Esophagus (tissue), 2 donors: ENCODE measurements around the gene IGSF3. TPM values are rescaled to one million over a fixed set of nuclear protein-coding genes. Genes with fewer than 3 reads are reported as not detected.
"Not testable (repeated sequence)": the region's sequence is repeated elsewhere in the genome, so short reads cannot be mapped to it uniquely, and the experiment has no call there.

ENCODE experiments used
- H3K27ac ChIP-seq, 2 donors: one replicate each; pipeline ENCODE4 v1.5.1; 2013; ENCODE audit warnings: low read depth in 2 of 2, mild to moderate bottlenecking in 2 of 2, inconsistent platforms in 1 of 2, low read length in 1 of 2, moderate library complexity in 1 of 2
- H3K27me3 ChIP-seq, 2 donors: one replicate each; pipeline ENCODE4 v1.6.1; 2013; ENCODE audit warnings: low read length in 2 of 2, control low read depth in 1 of 2, mild to moderate bottlenecking in 1 of 2; ENCODE audit not compliant: insufficient read depth in 2 of 2, control insufficient read depth in 1 of 2
- H3K36me3 ChIP-seq, 2 donors: one replicate each; pipeline ENCODE4 v1.6.1; 2013; ENCODE audit warnings: low read length in 1 of 2; ENCODE audit not compliant: control insufficient read depth in 2 of 2, insufficient read depth in 2 of 2
- H3K4me1 ChIP-seq, 2 donors: one replicate each; pipeline ENCODE4 v1.6.1; 2013; ENCODE audit warnings: low read length in 1 of 2; ENCODE audit not compliant: control insufficient read depth in 2 of 2, insufficient read depth in 2 of 2
- H3K4me3 ChIP-seq, 2 donors: one replicate each; pipeline ENCODE4 v1.5.1; 2013; ENCODE audit warnings: low read length in 2 of 2, mild to moderate bottlenecking in 2 of 2, low read depth in 1 of 2, moderate library complexity in 1 of 2
- H3K9me3 ChIP-seq, 2 donors: one replicate each; pipeline ENCODE4 v1.6.1; 2013; ENCODE audit warnings: mild to moderate bottlenecking in 2 of 2, low read depth in 1 of 2, low read length in 1 of 2, moderate library complexity in 1 of 2; ENCODE audit not compliant: control insufficient read depth in 2 of 2, insufficient read depth in 1 of 2
- WGBS, 2 donors: extraction: QIAGEN DNeasy Blood & Tissue Kit; methylation state at CpG; one replicate each; pipeline ENCODE4 v1.1.7; 2013; 5-methylcytosine and 5-hydroxymethylcytosine counted together
- polyA plus RNA-seq, 2 donors: library from polyadenylated mRNA; stranded (reverse); fragments of 200-250 nt; gene quantifications; one replicate each; pipeline ENCODE4 v1.2.3, GENCODE V29; 2013
- donor health status: healthy with polysubstance abuse.
- donor health status: Bipolar disorder and iron deficiency.

The IGSF3 gene
- polyA plus RNA-seq, 2 donors: 11.0 to 15.5 TPM

DNA sequence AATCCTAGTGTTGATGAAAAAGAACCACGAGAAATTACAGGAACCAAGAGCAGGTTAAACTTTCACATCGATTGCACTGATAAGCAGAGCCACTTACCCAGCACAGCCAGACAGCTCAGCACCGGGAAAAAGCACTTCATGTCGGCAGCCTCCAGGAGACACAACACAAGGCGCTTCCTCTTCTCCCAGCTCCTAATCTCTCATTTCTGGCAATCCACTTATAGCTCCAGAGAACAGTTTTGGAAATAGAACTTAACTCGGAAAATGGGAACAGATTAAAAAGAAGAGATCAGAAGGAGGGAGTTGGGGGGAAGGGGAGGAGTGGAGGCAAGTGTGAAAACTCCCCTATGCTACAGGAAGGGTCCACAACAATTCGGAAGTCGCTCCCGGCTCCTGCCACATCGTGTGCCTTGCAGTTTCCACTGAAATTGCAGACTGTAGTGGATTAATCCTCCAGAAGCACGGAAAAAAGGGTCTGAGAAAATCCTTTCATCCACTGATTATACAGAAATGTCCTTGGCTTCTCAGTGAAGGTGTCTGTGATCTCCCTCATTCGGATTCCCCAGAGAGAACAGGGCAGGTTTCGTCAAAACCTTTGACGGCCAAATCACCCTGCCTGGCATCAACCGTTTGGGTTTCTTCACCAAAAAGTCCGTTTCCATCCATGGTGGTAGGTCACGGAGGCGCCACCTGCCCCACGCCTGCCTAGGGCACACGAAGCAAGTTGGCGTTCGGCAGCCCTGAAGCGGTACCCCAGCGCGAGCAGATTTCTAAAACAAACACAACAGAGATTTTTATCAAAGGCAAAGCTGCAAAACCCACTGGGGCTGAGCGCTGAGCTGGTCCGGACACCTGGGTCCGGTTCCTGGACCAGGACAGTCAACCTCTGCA lies 1.1 kb downstream of the IGSF3 start:
- Histone ChIP-seq H3K4me1 (peaks cover 0 to 17% of the 10 kb centered on the region in 2 donors), H3K27me3 (no peaks in the 10 kb centered on the region), H3K9me3 (no peaks in the 10 kb centered on the region), H3K4me3 (peak overlapping the region; percentile 63 to 77), H3K36me3 (no peaks in the 10 kb centered on the region), H3K27ac (peak overlapping the region; percentile 60 to 65)
- WGBS, 2 donors: 7 to 9% methylated on average over 28 of the region's 28 CpGs

DNA sequence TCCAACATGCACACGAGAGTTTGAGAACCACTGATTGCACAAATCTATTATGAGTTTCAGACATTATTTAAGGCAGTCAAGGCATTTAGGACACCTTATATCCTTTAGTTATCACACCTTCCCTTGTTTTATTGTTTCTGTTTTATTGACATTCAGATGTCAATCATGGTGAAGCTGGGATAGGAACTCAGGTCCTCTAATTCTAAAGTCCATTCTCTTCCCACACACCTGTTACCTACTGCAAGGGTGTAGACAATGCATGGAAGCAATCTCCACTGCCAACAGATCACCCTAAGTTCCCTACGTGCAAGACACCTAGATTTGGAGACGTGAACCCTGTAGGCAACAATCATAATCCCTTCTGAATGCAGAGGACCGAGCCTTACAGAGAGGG lies 2.6 kb downstream of the IGSF3 start:
- peak overlapping the region in 1 of 2 donors; percentile 77 for H3K4me3 ChIP-seq
- no peaks in the 10 kb centered on the region for H3K9me3 ChIP-seq
- H3K27me3 ChIP-seq: no peaks in the 10 kb centered on the region

DNA sequence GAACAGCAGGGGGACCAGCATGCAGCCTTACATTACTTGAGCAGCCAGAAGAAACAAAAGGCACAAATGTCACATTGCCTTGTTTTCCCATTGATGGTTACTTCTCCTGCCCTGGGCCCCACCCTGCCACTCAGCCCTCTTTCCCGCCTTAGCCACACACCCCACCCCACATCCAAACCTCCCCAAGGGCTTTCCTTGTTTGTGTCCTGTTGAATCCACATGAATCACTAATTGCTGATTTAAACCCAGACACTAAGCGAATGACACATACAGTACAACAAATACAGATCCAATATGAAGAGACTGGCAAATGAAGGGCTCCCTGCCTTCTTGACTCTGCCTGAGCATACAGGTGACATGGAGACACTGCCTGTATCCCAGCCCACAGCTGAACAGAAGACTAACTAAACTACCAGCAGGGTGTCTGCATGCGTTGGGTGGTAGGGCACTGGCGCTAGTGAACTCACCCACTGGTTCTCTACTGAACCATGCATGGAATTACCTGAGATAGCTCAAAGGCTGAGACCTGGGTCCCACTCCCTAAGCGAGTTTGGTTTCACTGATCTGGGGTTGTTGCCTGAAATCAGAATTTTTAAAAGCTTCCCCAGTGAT lies 3.1 kb downstream of the IGSF3 start:
- Histone ChIP-seq H3K27ac (peak overlapping the region in 1 of 2 donors; percentile 15), H3K9me3 (no peaks in the 10 kb centered on the region), H3K4me1 (peaks cover 0 to 17% of the 10 kb centered on the region in 2 donors), H3K27me3 (no peaks in the 10 kb centered on the region), H3K36me3 (no peaks in the 10 kb centered on the region), H3K4me3 (peak overlapping the region; percentile 5 to 30)
- WGBS, 2 donors: 66 to 80% methylated on average over 5 of the region's 5 CpGs

More for the DNA sequence above, 2.6 kb downstream of the IGSF3 start:
- WGBS, 2 donors: 51 to 60% methylated on average over 4 of the region's 4 CpGs
- Histone ChIP-seq H3K27ac (no peak overlapping the region), H3K4me1 (peaks cover 0 to 17% of the 10 kb centered on the region in 2 donors), H3K36me3 (no peaks in the 10 kb centered on the region)

DNA sequence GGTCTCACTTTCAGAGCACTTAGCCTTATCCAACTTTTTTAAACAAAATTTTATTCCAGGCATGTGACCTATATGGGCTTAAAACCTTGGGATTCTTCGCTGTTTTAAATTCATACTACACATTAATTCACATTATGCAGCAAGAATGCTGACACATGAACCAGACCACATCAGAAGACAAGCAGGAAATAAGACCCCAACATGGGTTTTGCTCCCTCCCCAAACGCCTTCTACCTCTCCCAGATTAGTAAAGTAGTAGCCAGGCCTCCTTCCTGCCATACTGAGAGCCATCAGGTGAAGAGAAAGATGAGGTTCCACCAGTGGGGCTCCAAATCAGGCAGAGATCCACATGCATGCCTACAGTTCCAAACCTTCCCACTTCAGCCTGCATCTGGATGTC lies 3.7 kb downstream of the IGSF3 start:
- Histone ChIP-seq H3K4me1 (peaks cover 0 to 17% of the 10 kb centered on the region in 2 donors), H3K27me3 (no peaks in the 10 kb centered on the region), H3K9me3 (no peaks in the 10 kb centered on the region), H3K4me3 (no peak overlapping the region), H3K27ac (no peak overlapping the region), H3K36me3 (no peaks in the 10 kb centered on the region)
- WGBS, 2 donors: 79 to 83% methylated on average over 2 of the region's 2 CpGs

DNA sequence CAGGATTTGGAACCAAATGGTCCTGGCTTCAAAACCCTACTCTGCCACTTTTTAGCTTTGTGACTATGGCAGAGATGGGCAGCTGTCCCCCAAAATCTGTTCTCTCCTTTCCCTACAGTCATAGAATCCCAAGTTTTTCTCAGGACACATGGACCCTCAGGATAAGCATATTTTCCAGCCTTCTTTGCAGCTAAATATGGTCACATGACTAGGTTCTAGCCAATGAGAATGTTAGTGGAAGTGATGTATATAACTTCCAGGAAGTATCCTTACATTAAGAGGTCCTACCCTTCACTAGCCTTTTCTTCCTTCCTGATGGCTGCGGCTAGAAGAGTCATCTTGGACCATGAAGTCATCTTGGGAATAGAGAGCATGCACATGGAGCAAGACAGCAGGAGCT lies 5.9 kb downstream of the IGSF3 start:
- 91 to 100% methylated on average over 1 of the region's 1 CpG for WGBS, 2 donors

DNA sequence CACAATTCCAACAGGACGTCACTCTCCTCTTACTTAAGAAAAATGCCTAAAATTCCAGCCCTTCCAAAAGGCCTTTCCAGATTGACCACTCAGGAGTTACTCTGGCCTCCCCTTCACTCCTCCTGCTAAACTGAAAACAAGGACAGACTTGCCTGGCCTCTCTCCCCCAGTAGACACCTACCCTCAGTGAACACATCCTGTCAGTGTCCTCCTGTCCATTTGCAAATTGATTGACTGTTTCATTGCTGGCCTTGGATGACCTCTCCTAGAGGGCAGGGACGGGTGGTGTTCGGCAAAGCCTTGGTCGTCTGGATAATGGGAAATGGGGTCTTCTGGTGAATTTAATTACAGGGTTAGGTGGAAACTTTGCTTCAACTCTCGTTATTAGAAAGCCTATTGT lies 8.9 kb downstream of the IGSF3 start:
- WGBS, 2 donors: 80 to 86% methylated on average over 5 of the region's 5 CpGs
- not testable (repeated sequence) for H3K9me3 ChIP-seq, H3K4me3 ChIP-seq, H3K36me3 ChIP-seq, H3K4me1 ChIP-seq, H3K27me3 ChIP-seq
- peak overlapping the region in 1 of 2 donors; percentile 13 for H3K27ac ChIP-seq

More for the DNA sequence above, 5.9 kb downstream of the IGSF3 start:
- Histone ChIP-seq H3K4me3 (no peak overlapping the region), H3K27me3 (no peaks in the 10 kb centered on the region), H3K4me1 (peaks cover 0 to 17% of the 10 kb centered on the region in 2 donors), H3K27ac (no peak overlapping the region), H3K9me3 (no peaks in the 10 kb centered on the region), H3K36me3 (no peaks in the 10 kb centered on the region)

DNA sequence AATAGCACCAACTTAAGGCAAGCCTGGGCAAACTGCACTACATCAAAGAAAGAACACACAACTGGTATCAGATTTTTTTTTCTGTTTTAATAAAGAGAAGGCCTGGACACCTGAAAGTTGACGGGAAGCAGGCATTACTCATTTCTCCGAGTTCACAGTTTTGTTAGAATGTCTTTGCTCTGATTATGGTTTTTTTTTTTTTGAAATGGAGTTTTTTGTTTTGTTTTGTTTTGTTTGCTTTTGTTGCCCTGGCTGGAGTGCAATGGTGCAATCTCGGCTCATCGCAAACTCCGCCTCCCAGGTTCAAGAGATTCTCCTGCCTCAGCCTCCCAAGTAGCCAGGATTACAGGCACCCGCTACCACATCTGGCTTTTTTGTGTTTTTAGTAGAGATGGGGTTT lies 9.7 kb downstream of the IGSF3 start:
- not testable (repeated sequence) for H3K36me3 ChIP-seq, H3K4me3 ChIP-seq, H3K27ac ChIP-seq, H3K9me3 ChIP-seq, H3K27me3 ChIP-seq, H3K4me1 ChIP-seq
- WGBS, 2 donors: 71 to 82% methylated on average over 6 of the region's 6 CpGs

DNA sequence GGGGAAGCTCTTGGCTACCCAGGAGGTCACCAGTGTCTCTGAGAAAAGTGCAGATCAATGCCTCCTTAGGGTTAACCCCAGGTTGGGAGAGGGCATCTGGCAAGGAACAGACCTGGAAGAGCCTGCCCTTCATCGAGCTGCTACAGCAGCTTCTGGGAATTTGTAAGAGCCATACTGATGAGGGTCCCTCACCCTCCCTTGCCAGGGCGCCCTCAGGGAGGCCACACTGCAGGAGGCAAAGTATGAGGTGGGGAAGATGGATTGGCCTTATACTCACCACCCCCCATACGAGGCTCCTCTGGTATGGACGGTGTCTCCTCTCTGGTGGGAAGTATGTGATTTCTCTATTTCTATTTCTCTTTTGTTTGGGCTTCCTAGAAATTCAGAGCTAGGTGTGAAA lies 13.2 kb downstream of the IGSF3 start:
- Histone ChIP-seq H3K9me3 (no peaks in the 10 kb centered on the region), H3K27ac (no peak overlapping the region), H3K4me3 (no peak overlapping the region), H3K27me3 (no peaks in the 10 kb centered on the region), H3K36me3 (no peaks in the 10 kb centered on the region), H3K4me1 (no peaks in the 10 kb centered on the region)
- WGBS, 2 donors: 79 to 85% methylated on average over 4 of the region's 4 CpGs

DNA sequence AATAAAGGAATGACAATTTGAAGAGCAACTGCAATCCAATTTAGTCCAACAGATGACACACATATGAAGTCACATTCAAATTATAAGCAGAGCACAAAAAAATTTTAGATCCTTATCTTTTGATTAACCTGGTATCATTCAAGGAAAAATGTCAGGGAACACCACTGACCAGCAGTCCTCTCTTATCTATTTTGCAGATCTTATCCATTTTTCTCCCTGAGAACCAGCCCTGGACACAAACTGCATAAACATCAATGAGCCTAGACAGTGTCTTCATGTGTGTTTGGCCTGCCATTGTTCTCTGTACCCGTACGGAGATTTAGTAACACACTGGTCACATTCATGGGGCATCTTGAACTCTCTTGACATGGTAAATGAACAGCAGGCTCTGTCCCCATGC lies 14.9 kb downstream of the IGSF3 start:
- 90 to 92% methylated on average over 2 of the region's 2 CpGs for WGBS, 2 donors
- H3K4me3 ChIP-seq, H3K4me1 ChIP-seq, H3K9me3 ChIP-seq, H3K36me3 ChIP-seq, H3K27ac ChIP-seq, H3K27me3 ChIP-seq: not testable (repeated sequence)

DNA sequence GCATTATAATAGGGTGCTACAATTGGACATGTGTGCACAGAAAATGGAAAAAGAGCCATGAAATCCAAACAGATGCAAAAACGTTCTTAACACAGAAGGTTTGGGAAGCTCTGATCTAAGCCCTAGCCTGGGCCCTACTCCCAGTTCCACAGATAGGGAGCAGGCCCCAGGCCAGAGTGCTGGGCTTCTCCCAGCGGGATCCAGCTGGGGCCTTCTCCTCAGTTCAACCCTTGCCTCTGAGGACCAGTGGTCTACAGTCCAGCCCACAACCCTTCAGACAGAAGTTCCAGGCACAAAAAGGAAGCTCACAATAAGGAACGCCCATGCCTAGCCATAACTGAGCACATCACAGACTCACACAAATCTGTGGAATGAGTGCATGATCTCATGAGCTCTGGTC lies 16.8 kb downstream of the IGSF3 start:
- H3K36me3 ChIP-seq, H3K27me3 ChIP-seq, H3K27ac ChIP-seq, H3K4me1 ChIP-seq, H3K9me3 ChIP-seq, H3K4me3 ChIP-seq: not testable (repeated sequence)
- WGBS, 2 donors: 58 to 76% methylated on average over 2 to 3 of the region's 3 CpGs
